Activated T-cell treated with anti-CD3 and anti-CD28 coated beads, Interleukin-2, amount 50 U/mL, for 72 hours (primary cell): ENCODE data around the gene MROH2A. TPM values are rescaled to one million over a fixed set of nuclear protein-coding genes. Genes with fewer than 3 reads are reported as not detected.
A peak's percentile ranks its signal among the peaks of the same experiment; 100 is the strongest.

Source experiments
- ATAC-seq, 2 donors: fragments of 150-1000 bp; cut with Tn5 transposase; replicated peaks in 1 of 2; 2 replicates each; pipeline ENCODE4 v1.10.0; 2021; ENCODE audit warnings: moderate library complexity in 2 of 2, mild to moderate bottlenecking in 1 of 2
- DNase-seq, 2 donors: peaks; one replicate each; pipeline ENCODE4 v3.0.0; 2021 to 2022; ENCODE audit warnings: mixed read lengths in 1 of 2
- H3K27ac Mint-ChIP-seq: one replicate; pipeline ENCODE4 v1.8.0; 2022; ENCODE audit warnings: mild to moderate bottlenecking, moderate library complexity, mixed read lengths
- H3K27me3 Mint-ChIP-seq: one replicate; pipeline ENCODE4 v1.8.0; 2022; ENCODE audit warnings: low read depth, mixed read lengths
- H3K36me3 Mint-ChIP-seq, 2 donors: one replicate each; pipeline ENCODE4 v1.8.0; 2022; ENCODE audit warnings: mixed read lengths in 2 of 2, mild to moderate bottlenecking in 1 of 2; ENCODE audit not compliant: insufficient read depth in 2 of 2
- H3K4me1 Mint-ChIP-seq: one replicate; pipeline ENCODE4 v1.8.0; 2022; ENCODE audit warnings: low read depth, mixed read lengths
- H3K4me3 Mint-ChIP-seq, 2 donors: one replicate each; pipeline ENCODE4 v1.8.0; 2022; ENCODE audit warnings: mild to moderate bottlenecking in 2 of 2, mixed read lengths in 2 of 2, moderate library complexity in 2 of 2
- H3K9me3 Mint-ChIP-seq, 2 donors: one replicate each; pipeline ENCODE4 v1.8.0; 2022; ENCODE audit warnings: mixed read lengths in 2 of 2
- total RNA-seq, 2 donors: library from RNA; stranded (reverse); gene quantifications; one replicate each; pipeline ENCODE4 v1.2.3, GENCODE V29; 2022

Gene MROH2A
- total RNA-seq, 2 donors from 2014 or later: not detected

DNA sequence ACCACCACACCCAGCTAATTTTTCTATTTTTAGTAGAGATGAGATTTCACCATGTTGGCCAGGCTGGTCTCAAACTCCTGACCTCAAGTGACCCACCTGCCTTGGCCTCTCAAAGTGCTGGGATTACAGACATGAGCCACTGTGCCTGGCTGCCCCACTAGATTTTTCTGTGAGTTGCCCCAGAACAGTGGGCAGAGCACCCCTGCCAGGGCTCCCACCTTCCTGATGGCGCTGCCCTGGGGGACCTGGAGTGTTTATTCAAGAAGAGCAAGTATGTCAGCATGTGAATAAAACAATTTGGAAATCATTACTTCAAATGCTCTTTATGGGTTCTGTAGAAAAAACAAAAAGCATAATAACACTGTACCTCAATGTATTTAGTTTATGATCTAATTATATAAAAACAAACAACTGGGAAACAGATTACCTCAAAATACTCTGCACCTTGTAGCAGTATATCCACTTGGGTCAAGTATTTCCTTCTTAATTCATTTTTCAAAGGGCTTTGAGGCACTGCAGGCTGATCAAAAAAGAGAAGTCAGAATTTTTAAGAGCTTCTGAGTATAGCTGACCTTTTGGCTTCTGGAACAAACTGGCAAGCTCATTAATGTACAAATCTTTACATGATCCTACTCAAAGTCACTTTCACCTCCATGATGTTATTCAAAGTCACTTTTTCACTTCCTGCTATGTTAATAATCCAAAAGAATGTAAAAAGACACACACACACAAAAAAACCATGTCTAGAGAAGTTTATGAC lies 67.4 kb downstream of the MROH2A start:
- ATAC-seq (no peak), DNase-seq (no peak)
- H3K27ac Mint-ChIP-seq: no peak overlapping the region
- peaks cover 42 to 71% of the 10 kb centered on the region in 2 donors for H3K36me3 Mint-ChIP-seq
- peaks cover 8% of the 10 kb centered on the region for H3K4me1 Mint-ChIP-seq
- no peaks in the 10 kb centered on the region for H3K27me3 Mint-ChIP-seq
- H3K9me3 Mint-ChIP-seq: no peaks in the 10 kb centered on the region
- no peak overlapping the region for H3K4me3 Mint-ChIP-seq

GRCh38 chr2:233846387-233847247 lies 68.5 kb downstream of the MROH2A start:
- peaks cover 3% of the 10 kb centered on the region for H3K4me1 Mint-ChIP-seq
- no peaks in the 10 kb centered on the region for H3K27me3 Mint-ChIP-seq
- DNase-seq (no peak), ATAC-seq (no peak)
- H3K36me3 Mint-ChIP-seq: peaks cover 39 to 68% of the 10 kb centered on the region in 2 donors
- H3K9me3 Mint-ChIP-seq: no peaks in the 10 kb centered on the region
- no peak overlapping the region for H3K4me3 Mint-ChIP-seq
- H3K27ac Mint-ChIP-seq: no peak overlapping the region

DNA sequence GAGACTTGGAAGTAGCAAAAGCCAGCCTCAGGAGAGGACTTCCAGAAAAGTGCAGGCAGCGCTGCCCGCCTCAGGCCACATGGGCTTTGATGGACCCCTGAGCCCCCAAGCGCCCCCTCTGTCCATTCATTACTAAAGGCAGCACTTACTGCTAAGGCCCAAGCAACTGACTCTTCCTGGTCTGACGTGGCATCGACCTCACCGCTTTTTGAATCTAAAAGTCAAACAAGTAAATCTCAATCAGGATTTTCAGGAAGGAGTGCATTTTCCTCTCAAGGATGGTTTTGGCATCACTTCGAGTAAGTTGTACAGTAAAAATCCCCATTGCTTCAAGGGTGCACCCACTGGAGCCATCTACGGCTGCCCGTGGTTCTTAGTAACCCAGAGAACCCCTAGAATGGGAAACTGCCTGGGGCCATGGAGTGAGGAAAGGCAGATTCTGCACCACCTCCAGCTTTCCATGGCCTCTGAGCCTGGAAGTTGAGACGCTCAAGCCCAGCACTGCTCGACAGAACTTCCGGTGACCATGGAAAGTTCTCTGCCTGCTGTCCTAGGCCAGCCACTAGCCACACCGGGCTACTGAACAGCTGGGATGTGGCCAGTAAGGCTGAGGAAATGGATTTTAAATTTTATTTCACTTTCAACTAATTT lies 69.2 kb downstream of the MROH2A start:
- Mint-ChIP-seq H3K4me1 (peaks cover 10% of the 10 kb centered on the region), H3K4me3 (no peak overlapping the region), H3K27ac (no peak overlapping the region), H3K9me3 (no peaks in the 10 kb centered on the region), H3K36me3 (peaks cover 37 to 69% of the 10 kb centered on the region in 2 donors), H3K27me3 (no peaks in the 10 kb centered on the region)
- ATAC-seq: no peak
- DNase-seq: no peak

DNA sequence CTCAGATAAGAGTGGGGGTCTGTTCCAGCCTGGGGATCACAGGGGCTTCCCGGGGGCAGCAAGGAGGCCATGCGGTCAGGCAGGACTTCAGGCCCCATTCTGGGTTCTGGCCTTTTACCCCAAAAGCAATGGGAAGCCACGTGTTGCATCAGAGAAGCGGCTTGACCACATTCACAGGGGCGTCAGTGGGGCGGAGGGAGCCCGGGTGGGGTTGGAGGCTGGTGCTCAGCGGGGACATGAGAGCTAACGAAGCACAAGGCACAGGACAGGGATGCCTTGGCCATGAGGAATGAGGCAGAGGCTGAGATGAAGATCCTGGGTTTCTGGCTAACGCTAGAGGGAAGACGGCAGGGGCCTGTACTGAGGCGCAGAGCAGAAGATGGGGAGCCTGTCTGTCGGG lies 70.1 kb downstream of the MROH2A start:
- Mint-ChIP-seq H3K9me3 (no peaks in the 10 kb centered on the region), H3K27ac (no peak overlapping the region), H3K4me3 (no peak overlapping the region), H3K4me1 (peaks cover 19% of the 10 kb centered on the region), H3K27me3 (no peaks in the 10 kb centered on the region), H3K36me3 (peaks cover 36 to 70% of the 10 kb centered on the region in 2 donors)
- ATAC-seq: no peak
- DNase-seq: no peak

- ATAC-seq (no peak), DNase-seq (no peak)
- H3K36me3 Mint-ChIP-seq: peaks cover 26 to 63% of the 10 kb centered on the region in 2 donors
- no peak overlapping the region for H3K4me3 Mint-ChIP-seq
- H3K27me3 Mint-ChIP-seq: no peaks in the 10 kb centered on the region
- peak overlapping the region; percentile 19 for H3K27ac Mint-ChIP-seq
- H3K4me1 Mint-ChIP-seq: peaks cover 26% of the 10 kb centered on the region
- no peaks in the 10 kb centered on the region for H3K9me3 Mint-ChIP-seq
These were observed 71.6 kb downstream of the MROH2A start for GRCh38 chr2:233849607-233850271.

DNA sequence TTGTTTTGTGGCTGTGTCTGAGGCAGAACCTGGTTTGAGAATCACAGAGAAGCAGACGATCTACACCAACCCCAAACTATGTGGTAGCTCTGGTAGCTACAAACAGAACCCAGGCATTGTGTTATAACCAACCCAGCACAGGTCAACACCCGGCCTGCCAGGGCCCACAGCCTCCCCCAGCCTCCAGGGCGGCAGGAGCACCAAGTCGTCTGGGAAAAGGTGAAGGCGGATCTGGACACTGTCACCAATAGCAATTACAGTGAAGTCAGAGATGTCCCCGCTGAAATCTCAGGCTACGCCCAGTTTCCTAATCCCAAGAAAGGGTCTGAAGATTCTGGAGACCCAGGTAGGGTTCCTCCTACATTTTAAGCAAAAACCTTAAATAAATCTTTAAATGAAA lies 72.6 kb downstream of the MROH2A start:
- Mint-ChIP-seq H3K9me3 (no peaks in the 10 kb centered on the region), H3K4me1 (peaks cover 35% of the 10 kb centered on the region), H3K36me3 (peaks cover 24 to 57% of the 10 kb centered on the region in 2 donors), H3K27ac (no peak overlapping the region), H3K4me3 (no peak overlapping the region), H3K27me3 (no peaks in the 10 kb centered on the region)
- ATAC-seq (no peak), DNase-seq (no peak)

- Mint-ChIP-seq H3K27me3 (no peaks in the 10 kb centered on the region), H3K9me3 (no peaks in the 10 kb centered on the region), H3K36me3 (peaks cover 24 to 55% of the 10 kb centered on the region in 2 donors), H3K4me3 (no peak overlapping the region), H3K4me1 (peaks cover 36% of the 10 kb centered on the region), H3K27ac (no peak overlapping the region)
- DNase-seq (no peak), ATAC-seq (no peak)
These were observed 73.0 kb downstream of the MROH2A start for GRCh38 chr2:233851169-233851568.

- peak overlapping the region; percentile 94 to 100 for H3K4me3 Mint-ChIP-seq
- ATAC-seq (no peak), DNase-seq (no peak)
- H3K9me3 Mint-ChIP-seq: no peaks in the 10 kb centered on the region
- no peak overlapping the region for H3K27ac Mint-ChIP-seq
- peaks cover 21 to 48% of the 10 kb centered on the region in 2 donors for H3K36me3 Mint-ChIP-seq
- peaks cover 36% of the 10 kb centered on the region for H3K4me1 Mint-ChIP-seq
- H3K27me3 Mint-ChIP-seq: no peaks in the 10 kb centered on the region
These were observed 73.9 kb downstream of the MROH2A start for GRCh38 chr2:233852056-233852455.

DNA sequence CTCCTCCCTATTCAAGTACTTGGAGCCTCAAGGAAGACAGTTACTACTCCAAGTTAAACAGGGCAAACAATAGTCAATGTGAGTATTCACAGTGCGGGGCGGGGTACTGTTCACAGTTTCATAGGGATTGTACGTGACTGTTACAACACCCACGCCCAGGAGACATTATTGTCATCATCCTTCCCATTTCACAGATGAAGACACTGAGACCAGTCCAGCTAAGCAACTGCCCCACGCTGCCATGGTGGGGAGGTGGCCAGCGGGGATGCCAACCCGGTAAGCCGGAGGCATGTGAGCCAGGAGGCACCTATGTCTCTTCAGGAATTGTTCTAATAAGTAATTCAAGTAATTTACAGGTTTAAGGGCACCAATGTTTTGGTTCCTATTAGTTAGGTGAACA lies 75.2 kb downstream of the MROH2A start:
- Mint-ChIP-seq H3K4me3 (peak overlapping the region; percentile 94 to 100), H3K27me3 (no peaks in the 10 kb centered on the region), H3K9me3 (no peaks in the 10 kb centered on the region), H3K27ac (peak overlapping the region; percentile 45), H3K36me3 (peaks cover 16 to 39% of the 10 kb centered on the region in 2 donors), H3K4me1 (peaks cover 36% of the 10 kb centered on the region)
- ATAC-seq: no peak
- no peak for DNase-seq

DNA sequence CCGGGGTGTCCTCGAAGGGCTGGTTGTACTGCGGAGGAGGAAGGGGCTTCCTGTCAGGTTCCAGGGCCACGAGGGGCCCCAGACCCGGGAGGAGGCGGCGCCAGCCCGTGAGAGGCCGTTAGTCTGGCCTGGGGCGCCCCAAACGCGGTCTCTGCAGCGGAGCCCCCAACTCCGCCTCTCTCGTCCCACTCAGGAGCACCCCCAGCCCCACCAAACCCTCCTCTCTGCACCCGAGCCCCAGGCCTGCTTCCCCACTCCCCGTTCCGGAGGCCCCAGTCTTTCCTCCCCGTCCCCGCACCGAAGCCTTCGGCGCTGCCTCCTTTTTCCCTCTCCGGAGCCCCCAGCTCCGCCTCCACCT lies 75.7 kb downstream of the MROH2A start:
- Mint-ChIP-seq H3K4me3 (peak overlapping the region; percentile 94 to 100), H3K9me3 (no peaks in the 10 kb centered on the region), H3K36me3 (peaks cover 12 to 34% of the 10 kb centered on the region in 2 donors), H3K27me3 (no peaks in the 10 kb centered on the region), H3K27ac (peak overlapping the region; percentile 87), H3K4me1 (peaks cover 36% of the 10 kb centered on the region)
- no peak for ATAC-seq
- no peak for DNase-seq

- peak within 1 kb of the TSS; percentile 94 to 100 for H3K4me3 Mint-ChIP-seq
- ATAC-seq: peak; percentile 92 to 95
- peaks cover 8 to 29% of the 10 kb centered on the region in 2 donors for H3K36me3 Mint-ChIP-seq
- H3K27me3 Mint-ChIP-seq: no peaks in the 10 kb centered on the region
- H3K9me3 Mint-ChIP-seq: no peaks in the 10 kb centered on the region
- H3K27ac Mint-ChIP-seq: peak within 1 kb of the TSS; percentile 87
- peaks cover 36% of the 10 kb centered on the region for H3K4me1 Mint-ChIP-seq
- peak; percentile 95 to 96 for DNase-seq
These were observed 76.3 kb downstream of the MROH2A start, which contains the start of gene HJURP for GRCh38 chr2:233854241-233854981. Gene HJURP (minus strand): TSS chr2:233854535. CDS start chr2:233854500, 35 bp downstream.

- Mint-ChIP-seq H3K4me1 (peaks cover 36% of the 10 kb centered on the region), H3K36me3 (peaks cover 8 to 23% of the 10 kb centered on the region in 2 donors), H3K9me3 (no peaks in the 10 kb centered on the region), H3K27ac (no peak overlapping the region), H3K4me3 (peak overlapping the region; percentile 94 to 100), H3K27me3 (no peaks in the 10 kb centered on the region)
- ATAC-seq: no peak
- DNase-seq: no peak
These were observed 77.2 kb downstream of the MROH2A start for GRCh38 chr2:233855345-233855744.
